Fibroblast of the aortic adventitia (primary cell): ENCODE measurements around the gene RSF1. TPM values are rescaled to one million over a fixed set of nuclear protein-coding genes. Genes with fewer than 3 reads are reported as not detected.

Experiments used
- DNase-seq: peaks from one replicate; pipeline ENCODE4 v3.0.0-alpha.2; 2010; ENCODE audit warnings: low read depth
- H3K4me3 ChIP-seq: 2 replicates; pipeline ENCODE4 v1.5.1; 2011; ENCODE audit warnings: low read depth, mild to moderate bottlenecking, control low read depth, low read length, moderate library complexity
- total RNA-seq: library from RNA; depleted of rRNA; stranded (reverse); fragments of >200 nt; gene quantifications from 2 replicates; pipeline ENCODE4 v1.2.3, GENCODE V29; 2012; ENCODE audit warnings: low replicate concordance
- TF ChIP-seq, protein P1 (sequence below): IDR thresholded peaks from 2 replicates; pipeline ENCODE4 v1.5.1; 2011; ENCODE audit warnings: mild to moderate bottlenecking, low read length, control low read depth, inconsistent platforms; ENCODE audit not compliant: insufficient read depth

RSF1 gene
- total RNA-seq, 1 donor, result 44.5 TPM

DNA sequence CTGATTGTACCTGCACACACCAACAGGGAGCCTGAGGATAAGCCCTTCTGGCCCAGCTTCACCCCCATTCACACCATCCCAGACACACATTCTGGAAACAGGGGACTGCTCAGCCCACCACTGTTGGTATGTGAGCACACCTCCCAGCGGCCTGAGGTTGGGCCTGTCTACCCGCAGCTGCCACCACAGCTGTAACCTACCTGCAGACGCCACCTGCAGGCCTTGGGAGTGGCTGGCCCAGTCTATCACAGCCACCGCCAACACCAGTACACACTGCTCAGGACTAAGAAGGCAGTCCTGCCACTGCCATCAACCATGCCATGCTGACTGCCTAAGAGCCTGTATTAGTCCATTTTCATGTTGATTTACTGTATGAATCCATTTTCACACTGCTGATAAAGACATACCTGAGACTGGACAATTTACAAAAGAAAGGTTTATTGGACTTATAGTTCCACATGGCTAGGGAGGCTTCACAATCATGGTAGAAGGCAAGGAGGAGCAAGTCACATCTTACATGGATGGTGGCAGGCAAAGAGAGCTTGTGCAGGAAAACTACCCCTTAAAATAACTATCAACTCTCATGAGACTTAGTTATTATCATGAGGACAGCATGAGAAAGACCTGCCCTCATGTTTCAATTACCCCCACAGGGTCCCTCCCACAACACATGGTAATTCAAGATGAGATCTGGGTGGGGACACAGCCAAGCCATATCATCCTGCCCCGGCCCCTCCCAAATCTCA lies 30.6 kb downstream of the RSF1 start:
- TF ChIP-seq, protein P1, sequence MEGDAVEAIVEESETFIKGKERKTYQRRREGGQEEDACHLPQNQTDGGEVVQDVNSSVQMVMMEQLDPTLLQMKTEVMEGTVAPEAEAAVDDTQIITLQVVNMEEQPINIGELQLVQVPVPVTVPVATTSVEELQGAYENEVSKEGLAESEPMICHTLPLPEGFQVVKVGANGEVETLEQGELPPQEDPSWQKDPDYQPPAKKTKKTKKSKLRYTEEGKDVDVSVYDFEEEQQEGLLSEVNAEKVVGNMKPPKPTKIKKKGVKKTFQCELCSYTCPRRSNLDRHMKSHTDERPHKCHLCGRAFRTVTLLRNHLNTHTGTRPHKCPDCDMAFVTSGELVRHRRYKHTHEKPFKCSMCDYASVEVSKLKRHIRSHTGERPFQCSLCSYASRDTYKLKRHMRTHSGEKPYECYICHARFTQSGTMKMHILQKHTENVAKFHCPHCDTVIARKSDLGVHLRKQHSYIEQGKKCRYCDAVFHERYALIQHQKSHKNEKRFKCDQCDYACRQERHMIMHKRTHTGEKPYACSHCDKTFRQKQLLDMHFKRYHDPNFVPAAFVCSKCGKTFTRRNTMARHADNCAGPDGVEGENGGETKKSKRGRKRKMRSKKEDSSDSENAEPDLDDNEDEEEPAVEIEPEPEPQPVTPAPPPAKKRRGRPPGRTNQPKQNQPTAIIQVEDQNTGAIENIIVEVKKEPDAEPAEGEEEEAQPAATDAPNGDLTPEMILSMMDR, result no peak
- no peak overlapping the region for H3K4me3 ChIP-seq
- no peak for DNase-seq

DNA sequence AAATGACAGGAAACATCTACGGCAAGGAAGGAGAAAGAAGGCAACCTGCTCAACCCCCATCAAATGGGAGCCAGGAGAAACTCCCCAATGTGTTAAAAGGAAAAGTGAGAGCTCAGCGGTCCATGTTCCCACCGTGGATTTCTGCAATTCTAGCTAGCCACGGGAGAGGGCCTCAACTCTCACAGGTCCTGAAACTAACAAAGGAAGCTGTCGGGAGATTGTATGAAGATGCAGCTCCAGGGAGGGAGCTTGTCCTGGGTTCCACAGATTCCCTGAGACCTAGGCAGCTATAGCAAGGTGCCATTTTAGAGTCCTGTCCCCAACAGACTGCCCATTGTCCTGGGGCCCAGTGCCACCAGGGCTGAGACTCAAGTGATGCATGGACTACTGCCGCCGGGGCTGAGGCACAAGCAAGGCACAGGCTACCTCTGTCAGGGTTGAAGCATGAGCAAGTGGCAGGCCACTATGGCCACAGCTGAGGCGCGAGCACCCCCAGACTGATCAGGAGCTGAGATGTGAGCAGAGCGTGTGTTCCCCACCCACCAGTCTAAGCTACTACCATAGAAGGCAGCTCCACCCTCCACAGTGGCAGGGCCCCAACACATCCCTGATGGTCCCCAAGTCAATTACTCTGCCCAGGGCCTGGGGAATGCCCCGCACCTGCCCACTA lies 31.3 kb downstream of the RSF1 start:
- no peak overlapping the region for H3K4me3 ChIP-seq
- DNase-seq, result no peak
- TF ChIP-seq, protein P1, result no peak

DNA sequence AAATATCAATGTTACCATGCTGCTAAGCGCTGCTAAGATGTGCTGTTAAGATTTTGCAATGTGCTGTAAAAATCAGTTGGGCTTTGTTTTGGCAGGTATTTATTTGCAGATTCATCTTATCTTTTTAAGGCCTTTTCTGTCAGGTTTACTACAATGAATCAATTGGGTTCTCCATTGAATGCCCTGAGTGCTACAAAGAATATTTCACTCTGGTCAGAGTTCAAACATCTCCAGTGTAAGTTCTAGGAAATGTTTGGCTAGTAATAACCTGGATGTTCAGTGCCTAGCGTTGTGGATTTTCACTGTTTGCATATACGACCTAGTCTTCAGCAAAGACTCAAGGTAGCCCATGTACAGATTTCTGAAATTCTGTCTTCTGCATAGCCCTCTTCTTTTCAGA lies 36.0 kb downstream of the RSF1 start:
- no peak overlapping the region for H3K4me3 ChIP-seq
- TF ChIP-seq, protein P1, result no peak
- no peak for DNase-seq

DNA sequence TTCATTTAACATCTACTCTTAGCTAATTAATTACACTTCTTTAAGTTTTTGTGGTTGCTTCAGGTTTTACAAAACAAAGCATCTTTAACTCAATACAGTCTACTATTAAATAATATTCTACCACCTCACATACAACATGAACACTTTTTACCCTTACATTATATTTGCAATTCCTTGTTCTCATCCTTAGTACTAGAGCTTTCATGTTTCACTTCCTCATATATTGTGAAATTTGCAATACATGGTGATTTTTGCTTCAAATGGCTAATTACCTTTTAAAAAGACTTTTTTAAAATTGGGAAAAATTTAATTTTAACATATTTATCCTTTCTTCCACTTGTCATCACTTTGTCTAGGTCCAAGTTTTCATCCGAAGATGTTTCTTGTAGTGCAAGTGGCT lies 37.5 kb downstream of the RSF1 start:
- H3K4me3 ChIP-seq, result no peak overlapping the region
- TF ChIP-seq, protein P1, result no peak
- DNase-seq, result no peak

DNA sequence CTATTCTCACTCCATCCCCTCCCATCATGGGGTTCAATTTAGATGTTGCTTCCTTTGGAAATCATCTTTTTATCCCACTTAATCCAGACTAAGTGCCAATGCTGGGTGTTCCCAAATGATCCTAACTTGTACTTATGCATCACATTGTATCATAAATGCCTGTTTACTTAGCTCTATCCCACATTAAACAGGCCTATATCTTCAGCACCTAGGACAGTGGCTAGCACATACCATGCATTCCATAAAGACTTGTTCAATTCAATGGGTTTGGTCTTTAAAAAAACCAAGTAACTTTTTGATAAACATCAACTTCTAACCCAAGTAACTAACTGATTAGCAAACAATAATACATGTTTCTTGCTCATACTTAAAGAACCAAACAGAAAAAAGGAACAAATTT lies 40.6 kb downstream of the RSF1 start:
- TF ChIP-seq, protein P1, result no peak
- no peak overlapping the region for H3K4me3 ChIP-seq
- DNase-seq, result peak; percentile 56

DNA sequence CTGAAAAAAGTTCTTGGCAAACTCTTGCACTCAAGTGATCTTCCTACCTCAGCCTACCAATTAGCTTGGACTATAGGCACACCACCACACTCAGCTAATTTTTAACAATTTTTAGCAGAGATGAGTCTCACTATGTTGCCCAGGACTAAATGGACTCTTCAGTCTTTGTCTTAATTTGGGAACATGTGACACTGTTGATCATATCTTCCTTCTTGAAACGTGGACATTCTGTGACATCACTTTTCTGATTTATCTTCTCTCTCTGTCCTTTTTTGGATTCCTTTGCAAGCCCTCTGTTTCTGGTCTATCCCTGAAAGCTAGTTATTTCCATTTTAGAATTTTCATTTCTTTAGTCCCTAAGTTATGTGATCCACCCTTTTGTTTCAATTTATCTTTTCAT lies 42.0 kb downstream of the RSF1 start:
- TF ChIP-seq, protein P1, result no peak
- DNase-seq, result no peak
- no peak overlapping the region for H3K4me3 ChIP-seq
